K562 (cell line): ENCODE data around the gene CHMP4B. TPM values are rescaled to one million over a fixed set of nuclear protein-coding genes. Genes with fewer than 3 reads are reported as not detected.

ENCODE experiments used
- ATAC-seq: fragments of 200-7000 bp; cut with Tn5 transposase; 3 replicates; pipeline ENCODE4 v1.9.1; 2020; ENCODE audit warnings: moderate library complexity
- BruUV-seq: library from RNA; stranded (reverse); fragments of 400-500 nt; replicated peaks from 2 replicates; lab custom pipeline; 2021; lab: Mats Ljungman, UMichigan
- CTCF ChIA-PET: fragments of 300-600 bp; formaldehyde crosslinking; extraction: SDS; loops from one replicate; lab custom pipeline; 2021; ENCODE audit warnings: low intra/inter-chr PET ratio; lab: Yijun Ruan, JAX
- POLR2A ChIA-PET: fragments of 300-600, 350-650 bp; sonication (Branson Sonifier 250); formaldehyde crosslinking; extraction: SDS; loops from one replicate; lab custom pipeline; 2021; ENCODE audit warnings: antibody characterized with exemption, inconsistent platforms; lab: Yijun Ruan, JAX
- DNase-seq, 4 experiments: peaks; one replicate each; pipeline versions ENCODE4 v3.0.0 to v3.0.0-alpha.2; 2011 to 2018; ENCODE audit warnings: low spot score in 3 of 4, mixed read lengths in 3 of 4; ENCODE audit errors: extremely low read depth in 1 of 4
- FAIRE-seq: peaks from 2 replicates; lab custom pipeline; 2011; peaks lifted over from hg19 to GRCh38; lab: Jason Lieb, UNC
- H2AFZ ChIP-seq: 2 replicates; pipeline ENCODE4 v1.6.0; 2011; ENCODE audit warnings: low read depth, low read length, control low read depth, inconsistent platforms
- H3K27ac ChIP-seq: fragments of 200-600 bp; 3 replicates; pipeline ENCODE4 v1.8.0; 2011; ENCODE audit warnings: low read depth, mild to moderate bottlenecking, control low read depth, inconsistent platforms, low read length, moderate library complexity, mixed read lengths; ENCODE audit errors: extremely low read depth
- H3K27me3 ChIP-seq, 2 experiments: fragments of 300-600 bp in 1 of 2; 2 replicates in 1 of 2; 3 replicates in 1 of 2; pipeline versions ENCODE4 v1.6.0 to v1.8.0; 2011; ENCODE audit warnings: inconsistent platforms in 2 of 2, low read length in 2 of 2, mild to moderate bottlenecking in 1 of 2, mixed read lengths in 1 of 2, moderate library complexity in 1 of 2; ENCODE audit not compliant: control insufficient read depth in 2 of 2, insufficient read depth in 2 of 2
- H3K36me3 ChIP-seq: fragments of 300-600 bp; 3 replicates; pipeline ENCODE4 v1.8.0; 2011; ENCODE audit warnings: mild to moderate bottlenecking, low read length, inconsistent platforms; ENCODE audit not compliant: control insufficient read depth, insufficient read depth
- H3K4me1 ChIP-seq, 2 experiments: fragments of 200-600 bp in 1 of 2; replicated peaks in 1 of 2; 2 replicates in 1 of 2; 3 replicates in 1 of 2; pipeline versions ENCODE4 v1.5.1 to v1.8.0; 2011; ENCODE audit warnings: inconsistent platforms in 2 of 2, low read length in 2 of 2, mild to moderate bottlenecking in 1 of 2, mixed read lengths in 1 of 2, moderate library complexity in 1 of 2; ENCODE audit not compliant: control insufficient read depth in 2 of 2, insufficient read depth in 2 of 2
- H3K4me2 ChIP-seq: 2 replicates; pipeline ENCODE4 v1.6.1; 2011; ENCODE audit warnings: low read length, control low read depth, inconsistent platforms, mixed read lengths; ENCODE audit not compliant: insufficient read depth
- H3K4me3 ChIP-seq: fragments of 200-600 bp; sonication (generic), shearing (Covaris generic); 2 replicates; pipeline ENCODE4 v1.5.1; 2016; ENCODE audit warnings: control low read depth, inconsistent platforms
- H3K79me2 ChIP-seq: fragments of 200-600 bp; 3 replicates; pipeline ENCODE4 v1.8.0; 2011; ENCODE audit warnings: low read length, inconsistent platforms; ENCODE audit not compliant: control insufficient read depth, insufficient read depth
- H3K9ac ChIP-seq, 2 experiments: 2 replicates each; pipeline versions ENCODE4 v1.6.0 to v1.6.1; 2011; ENCODE audit warnings: low read depth in 2 of 2, low read length in 2 of 2, control low read depth in 1 of 2, inconsistent platforms in 1 of 2, mild to moderate bottlenecking in 1 of 2, mixed read lengths in 1 of 2; ENCODE audit not compliant: insufficient read depth in 1 of 2
- H3K9me1 ChIP-seq: one replicate; pipeline ENCODE4 v1.6.0; 2011; ENCODE audit warnings: inconsistent platforms, mild to moderate bottlenecking, low read length, moderate library complexity; ENCODE audit not compliant: control insufficient read depth, insufficient read depth
- H3K9me3 ChIP-seq: replicated peaks from 2 replicates; pipeline ENCODE4 v1.5.1; 2011; ENCODE audit warnings: low read depth, low read length, inconsistent platforms; ENCODE audit not compliant: control insufficient read depth, insufficient read depth
- H4K20me1 ChIP-seq: replicated peaks from 2 replicates; pipeline ENCODE4 v1.6.1; 2011; ENCODE audit warnings: low read length, inconsistent platforms, mixed read lengths; ENCODE audit not compliant: control insufficient read depth, insufficient read depth
- E4F1 ChIP-seq: fragments of 250-450 bp; sonication (Bioruptor Pico); IDR thresholded peaks from 2 replicates; pipeline ENCODE4 v1.5.0; 2021; ENCODE audit warnings: mild to moderate bottlenecking, borderline replicate concordance
- MGA ChIP-seq: fragments of 450-650 bp; IDR thresholded peaks from 2 replicates; pipeline ENCODE4 v1.6.1; 2016; ENCODE audit warnings: mild to moderate bottlenecking, moderate library complexity
- PCBP2 ChIP-seq: fragments of 200-400 bp; formaldehyde crosslinking; IDR thresholded peaks from 2 replicates; pipeline ENCODE4 v1.6.1; 2018; ENCODE audit warnings: low read length, low read depth, mild to moderate bottlenecking, moderate library complexity; ENCODE audit not compliant: poor library complexity, severe bottlenecking
- SMAD2 ChIP-seq: fragments of 150-350 bp; IDR thresholded peaks from 2 replicates; pipeline ENCODE4 v1.6.1; 2014; ENCODE audit warnings: low read depth, mild to moderate bottlenecking, low read length
- ZNF134 ChIP-seq: fragments of 250-450 bp; sonication (Bioruptor Pico); conservative IDR thresholded peaks from 2 replicates; pipeline ENCODE4 v1.4.0; 2020
- WGBS: fragments of 100-300 bp; shearing (Covaris generic); methylation state at CpG from one replicate; pipeline ENCODE4 v1.1.6; 2016; ENCODE audit warnings: low coverage, mixed read lengths; ENCODE audit not compliant: insufficient coverage; ENCODE audit errors: missing lambda C conversion rate; 5-methylcytosine and 5-hydroxymethylcytosine counted together
- in situ Hi-C: fragments of 300-500 bp; cut with MboI; formaldehyde crosslinking; loops from 4 replicates; pipeline ENCODE4 v1.15.0; 2018; ENCODE audit warnings: inconsistent platforms, mixed read lengths
- intact Hi-C: fragments of 100-400 bp; cut with micrococcal nuclease; formaldehyde crosslinking; loops from 2 replicates; pipeline ENCODE4 v1.14.2; 2022
- polyA plus RNA-seq, 8 experiments: library from polyadenylated mRNA; depleted of rRNA in 4 of 8; stranded (reverse) in 5 of 8; unstranded in 3 of 8; fragments of >200 nt; fragmentation: Nextera tagmentation in 2 of 8; fragmentation: Illumina TruSeq in 1 of 8; extraction: Ambion mirVana in 2 of 8; extraction: Trizol in 1 of 8; gene quantifications; 2 replicates each; pipeline versions ENCODE4 v1.2.1 to v1.2.3, GENCODE V29; 2011 to 2014; ENCODE audit warnings: inconsistent platforms in 1 of 8, missing spikeins in 1 of 8
- total RNA-seq, 7 experiments: library from RNA; depleted of rRNA in 6 of 7; stranded (reverse); fragments of >200 nt in 6 of 7; fragmentation: Illumina TruSeq in 2 of 7; extraction: Trizol in 2 of 7; gene quantifications; 2 replicates each; pipeline versions ENCODE4 v1.2.1 to v1.2.3, GENCODE V29; 2011 to 2021; ENCODE audit warnings: low replicate concordance in 1 of 7
- TF ChIP-seq, protein P1 (sequence below): conservative IDR thresholded peaks from 2 replicates; pipeline ENCODE4 v1.6.1; 2011; ENCODE audit warnings: low read depth, mild to moderate bottlenecking, low read length; ENCODE audit not compliant: control insufficient read depth

Gene CHMP4B
- total and polyA plus RNA-seq, 9 of the 15 experiments (the other 6 are each of a cell fraction or from before 2014, with no cell fraction given) = 1.8 to 64.7 (median 31.8) TPM

DNA sequence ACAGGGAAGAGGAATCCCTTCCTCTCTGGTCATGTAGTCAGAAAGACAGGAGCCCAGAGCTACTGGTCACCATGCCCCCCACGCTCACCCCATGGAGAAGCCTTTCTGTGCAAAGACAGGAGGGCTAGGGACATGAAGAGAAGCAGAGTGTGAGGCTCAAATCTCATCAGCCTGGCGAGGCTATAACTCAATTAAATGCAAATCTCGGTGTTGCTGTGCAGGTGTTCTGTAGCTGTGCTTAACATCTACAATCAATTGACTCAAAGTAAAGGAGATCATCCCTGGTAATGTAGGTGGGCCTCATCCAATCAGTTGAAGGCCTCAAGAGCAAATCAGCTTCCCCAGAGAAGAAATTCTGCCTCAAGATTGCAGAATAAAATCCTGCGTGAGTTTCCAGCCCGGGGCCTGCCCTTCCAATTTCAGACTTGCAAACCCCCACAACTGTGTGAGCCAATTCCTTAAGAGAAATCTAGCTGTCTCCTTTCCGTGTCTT, 64.4 kb downstream of the CHMP4B start:
- Histone ChIP-seq H3K4me3 (no peak overlapping the region), H3K9me1 (no peaks in the 10 kb centered on the region), H4K20me1 (no peaks in the 10 kb centered on the region), H2AFZ (no peak overlapping the region), H3K36me3 (no peaks in the 10 kb centered on the region), H3K4me1 (peaks cover 0 to 10% of the 10 kb centered on the region in 2 experiments; a peak in 1 of 5 replicates), H3K27me3 (peaks cover 23 to 45% of the 10 kb centered on the region in 2 experiments), H3K27ac (no peak overlapping the region), H3K4me2 (no peak overlapping the region), H3K9ac (no peak overlapping the region), H3K79me2 (no peaks in the 10 kb centered on the region), H3K9me3 (peaks cover 6% of the 10 kb centered on the region; the same call in 1 of the 2 replicates)
- FAIRE-seq (no peak), ATAC-seq (no peak), DNase-seq (no peak)
- POLR2A ChIA-PET = interaction anchor here (0.7 to 1.0 kb wide), 2 partner anchors 13 to 32 kb away, joined by 3 read pairs; no protein-coding TSS in a partner anchor
- 3% methylated on average over 6 of the region's 6 CpGs for WGBS
- intact Hi-C loops (no loop called here), in situ Hi-C loops (no loop called here)
- BruUV-seq = no TSS peak
- CTCF ChIA-PET = no interaction called here
- no peak for TF ChIP-seq SMAD2
- no peak for TF ChIP-seq E4F1 (CRISPR knock-in tag)
- TF ChIP-seq, protein P1, sequence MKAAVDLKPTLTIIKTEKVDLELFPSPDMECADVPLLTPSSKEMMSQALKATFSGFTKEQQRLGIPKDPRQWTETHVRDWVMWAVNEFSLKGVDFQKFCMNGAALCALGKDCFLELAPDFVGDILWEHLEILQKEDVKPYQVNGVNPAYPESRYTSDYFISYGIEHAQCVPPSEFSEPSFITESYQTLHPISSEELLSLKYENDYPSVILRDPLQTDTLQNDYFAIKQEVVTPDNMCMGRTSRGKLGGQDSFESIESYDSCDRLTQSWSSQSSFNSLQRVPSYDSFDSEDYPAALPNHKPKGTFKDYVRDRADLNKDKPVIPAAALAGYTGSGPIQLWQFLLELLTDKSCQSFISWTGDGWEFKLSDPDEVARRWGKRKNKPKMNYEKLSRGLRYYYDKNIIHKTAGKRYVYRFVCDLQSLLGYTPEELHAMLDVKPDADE = no peak
- no peak for TF ChIP-seq PCBP2
- peak; percentile 92 for TF ChIP-seq ZNF134 (CRISPR knock-in tag)
- TF ChIP-seq MGA = no peak
